HEK293 (cell line): ENCODE results near the gene IL17RB.

Experiments
- ELK4 ChIP-seq: IDR thresholded peaks from 2 replicates; pipeline ENCODE4 v1.6.1; 2011; ENCODE audit warnings: mild to moderate bottlenecking, low read depth, low read length, borderline replicate concordance
- HOXA7 ChIP-seq: sonication (generic); formaldehyde crosslinking; IDR thresholded peaks from 2 replicates; pipeline ENCODE4 v1.8.1; 2022; ENCODE audit warnings: missing genetic modification reagents, borderline replicate concordance
- IKZF3 ChIP-seq: fragments of 450-650 bp; IDR thresholded peaks from 2 replicates; pipeline ENCODE4 v1.5.0; 2018; ENCODE audit warnings: missing biosample characterization, mild to moderate bottlenecking, missing genetic modification characterization, moderate library complexity
- KLF16 ChIP-seq: fragments of 450-650 bp; formaldehyde crosslinking; IDR thresholded peaks from 2 replicates; pipeline ENCODE4 v1.5.1; 2017; ENCODE audit warnings: missing biosample characterization, missing genetic modification characterization
- PATZ1 ChIP-seq: fragments of 450-650 bp; formaldehyde crosslinking; IDR thresholded peaks from 2 replicates; pipeline ENCODE4 v1.5.1; 2016; ENCODE audit warnings: missing biosample characterization, missing genetic modification characterization
- PRDM1 ChIP-seq: fragments of 450-650 bp; formaldehyde crosslinking; IDR thresholded peaks from 2 replicates; pipeline ENCODE4; 2016; ENCODE audit warnings: missing biosample characterization, missing genetic modification characterization
- ZFHX2 ChIP-seq: fragments of 450-650 bp; formaldehyde crosslinking; conservative IDR thresholded peaks from 2 replicates; pipeline ENCODE4 v1.5.1; 2016; ENCODE audit warnings: missing biosample characterization, missing genetic modification characterization
- ZNF184 ChIP-seq: fragments of 450-650 bp; IDR thresholded peaks from 2 replicates; pipeline ENCODE4 v1.5.1; 2018; ENCODE audit warnings: missing biosample characterization, mild to moderate bottlenecking, missing genetic modification characterization
- ZNF19 ChIP-seq: fragments of 450-650 bp; formaldehyde crosslinking; IDR thresholded peaks from 2 replicates; pipeline ENCODE4; 2016; ENCODE audit warnings: missing biosample characterization, missing genetic modification characterization, low read depth
- ZNF311 ChIP-seq: fragments of 450-650 bp; formaldehyde crosslinking; IDR thresholded peaks from 2 replicates; pipeline ENCODE4 v1.5.1; 2017; ENCODE audit warnings: missing biosample characterization, missing genetic modification characterization, borderline replicate concordance

- TF ChIP-seq ZNF311 (tag by site-specific recombination) (no peak), IKZF3 (no peak), HOXA7 (no peak), ZFHX2 (tag by site-specific recombination) (no peak), ZNF184 (no peak), ZNF19 (tag by site-specific recombination) (no peak), PRDM1 (tag by site-specific recombination) (no peak), ELK4 (no peak), PATZ1 (tag by site-specific recombination) (no peak), KLF16 (no peak)
These were observed 55.7 kb downstream of the IL17RB start for GRCh38 chr3:53902067-53902466.
